ENCODE data around the gene NXF1. TPM values are rescaled to one million over a fixed set of nuclear protein-coding genes. Genes with fewer than 3 reads are reported as not detected.

Gene NXF1
- total and polyA plus RNA-seq, 2 of the 13 experiments (the other 11 are each of a cell fraction or from before 2014, with no cell fraction given), result 30.4 to 30.9 TPM

- TF ChIP-seq FUBP1 (CRISPR knock-in tag; IDR thresholded peaks at IDR 0.05; ENCODE audit: borderline replicate concordance) (no peak), GRHL1 (CRISPR knock-in tag; conservative IDR thresholded peaks at IDR 0.05) (no peak), ZBED4 (CRISPR knock-in tag; IDR thresholded peaks at IDR 0.05; ENCODE audit: borderline replicate concordance) (peak; percentile 65; the same call in 1 of the 2 replicates), SKI (IDR thresholded peaks at IDR 0.05; ENCODE audit: partially characterized antibody) (peak; percentile 29), PCBP1 (IDR thresholded peaks at IDR 0.05; ENCODE audit: borderline replicate concordance, low read depth, low read length) (peak; percentile 92; the same call in 1 of the 2 replicates), MXD3 (CRISPR knock-in tag; IDR thresholded peaks at IDR 0.05) (peak; percentile 97), REL (CRISPR knock-in tag; conservative IDR thresholded peaks at IDR 0.05) (no peak), YEATS2 (CRISPR knock-in tag; IDR thresholded peaks at IDR 0.05; ENCODE audit: borderline replicate concordance) (peak; percentile 92), ZFP36L2 (CRISPR knock-in tag; IDR thresholded peaks at IDR 0.05) (no peak), SIX1 (CRISPR knock-in tag; IDR thresholded peaks at IDR 0.05; ENCODE audit: borderline replicate concordance) (no peak), ATF6 (CRISPR knock-in tag; conservative IDR thresholded peaks at IDR 0.05) (peak; percentile 88), ZNF576 (CRISPR knock-in tag; IDR thresholded peaks at IDR 0.05) (0 out of 2 replicates have a peak, but pooled peaks have one; percentile 37), ZNF335 (CRISPR knock-in tag; IDR thresholded peaks at IDR 0.05) (peak; percentile 72), MBD4 (IDR thresholded peaks at IDR 0.05; ENCODE audit: borderline replicate concordance, low read length) (no peak)
Measured at GRCh38 chr11:62839050-62839945, 34.1 kb upstream of the NXF1 start, which contains the start of gene WDR74 (continued).
